K562 (cell line): ENCODE data around the gene SCO1. TPM values are rescaled to one million over a fixed set of nuclear protein-coding genes. Genes with fewer than 3 reads are reported as not detected.

ENCODE experiments used
- ATAC-seq: fragments of 200-7000 bp; cut with Tn5 transposase; 3 replicates; pipeline ENCODE4 v1.9.1; 2020; ENCODE audit warnings: moderate library complexity
- BruUV-seq: library from RNA; stranded (reverse); fragments of 400-500 nt; replicated peaks from 2 replicates; lab custom pipeline; 2021; lab: Mats Ljungman, UMichigan
- CTCF ChIA-PET: fragments of 300-600 bp; formaldehyde crosslinking; extraction: SDS; loops from one replicate; lab custom pipeline; 2021; ENCODE audit warnings: low intra/inter-chr PET ratio; lab: Yijun Ruan, JAX
- POLR2A ChIA-PET: fragments of 300-600, 350-650 bp; sonication (Branson Sonifier 250); formaldehyde crosslinking; extraction: SDS; loops from one replicate; lab custom pipeline; 2021; ENCODE audit warnings: antibody characterized with exemption, inconsistent platforms; lab: Yijun Ruan, JAX
- DNase-seq, 4 experiments: peaks; one replicate each; pipeline versions ENCODE4 v3.0.0 to v3.0.0-alpha.2; 2011 to 2018; ENCODE audit warnings: low spot score in 3 of 4, mixed read lengths in 3 of 4; ENCODE audit errors: extremely low read depth in 1 of 4
- FAIRE-seq: peaks from 2 replicates; lab custom pipeline; 2011; peaks lifted over from hg19 to GRCh38; lab: Jason Lieb, UNC
- H2AFZ ChIP-seq: 2 replicates; pipeline ENCODE4 v1.6.0; 2011; ENCODE audit warnings: low read depth, low read length, control low read depth, inconsistent platforms
- H3K27ac ChIP-seq: fragments of 200-600 bp; 3 replicates; pipeline ENCODE4 v1.8.0; 2011; ENCODE audit warnings: low read depth, mild to moderate bottlenecking, control low read depth, inconsistent platforms, low read length, moderate library complexity, mixed read lengths; ENCODE audit errors: extremely low read depth
- H3K27me3 ChIP-seq, 2 experiments: fragments of 300-600 bp in 1 of 2; 2 replicates in 1 of 2; 3 replicates in 1 of 2; pipeline versions ENCODE4 v1.6.0 to v1.8.0; 2011; ENCODE audit warnings: inconsistent platforms in 2 of 2, low read length in 2 of 2, mild to moderate bottlenecking in 1 of 2, mixed read lengths in 1 of 2, moderate library complexity in 1 of 2; ENCODE audit not compliant: control insufficient read depth in 2 of 2, insufficient read depth in 2 of 2
- H3K36me3 ChIP-seq: fragments of 300-600 bp; 3 replicates; pipeline ENCODE4 v1.8.0; 2011; ENCODE audit warnings: mild to moderate bottlenecking, low read length, inconsistent platforms; ENCODE audit not compliant: control insufficient read depth, insufficient read depth
- H3K4me1 ChIP-seq, 2 experiments: fragments of 200-600 bp in 1 of 2; replicated peaks in 1 of 2; 2 replicates in 1 of 2; 3 replicates in 1 of 2; pipeline versions ENCODE4 v1.5.1 to v1.8.0; 2011; ENCODE audit warnings: inconsistent platforms in 2 of 2, low read length in 2 of 2, mild to moderate bottlenecking in 1 of 2, mixed read lengths in 1 of 2, moderate library complexity in 1 of 2; ENCODE audit not compliant: control insufficient read depth in 2 of 2, insufficient read depth in 2 of 2
- H3K4me2 ChIP-seq: 2 replicates; pipeline ENCODE4 v1.6.1; 2011; ENCODE audit warnings: low read length, control low read depth, inconsistent platforms, mixed read lengths; ENCODE audit not compliant: insufficient read depth
- H3K4me3 ChIP-seq: fragments of 200-600 bp; sonication (generic), shearing (Covaris generic); 2 replicates; pipeline ENCODE4 v1.5.1; 2016; ENCODE audit warnings: control low read depth, inconsistent platforms
- H3K79me2 ChIP-seq: fragments of 200-600 bp; 3 replicates; pipeline ENCODE4 v1.8.0; 2011; ENCODE audit warnings: low read length, inconsistent platforms; ENCODE audit not compliant: control insufficient read depth, insufficient read depth
- H3K9ac ChIP-seq, 2 experiments: 2 replicates each; pipeline versions ENCODE4 v1.6.0 to v1.6.1; 2011; ENCODE audit warnings: low read depth in 2 of 2, low read length in 2 of 2, control low read depth in 1 of 2, inconsistent platforms in 1 of 2, mild to moderate bottlenecking in 1 of 2, mixed read lengths in 1 of 2; ENCODE audit not compliant: insufficient read depth in 1 of 2
- H3K9me1 ChIP-seq: one replicate; pipeline ENCODE4 v1.6.0; 2011; ENCODE audit warnings: inconsistent platforms, mild to moderate bottlenecking, low read length, moderate library complexity; ENCODE audit not compliant: control insufficient read depth, insufficient read depth
- H3K9me3 ChIP-seq: replicated peaks from 2 replicates; pipeline ENCODE4 v1.5.1; 2011; ENCODE audit warnings: low read depth, low read length, inconsistent platforms; ENCODE audit not compliant: control insufficient read depth, insufficient read depth
- H4K20me1 ChIP-seq: replicated peaks from 2 replicates; pipeline ENCODE4 v1.6.1; 2011; ENCODE audit warnings: low read length, inconsistent platforms, mixed read lengths; ENCODE audit not compliant: control insufficient read depth, insufficient read depth
- CC2D1A ChIP-seq: fragments of 450-650 bp; IDR thresholded peaks from 2 replicates; pipeline ENCODE4 v1.6.1; 2017; ENCODE audit warnings: mild to moderate bottlenecking
- E2F4 ChIP-seq: sonication (generic); formaldehyde crosslinking; IDR thresholded peaks from 2 replicates; pipeline ENCODE4 v1.8.0; 2022; ENCODE audit warnings: mild to moderate bottlenecking, low read depth, missing genetic modification reagents
- JUN ChIP-seq, 2 experiments: sonication (generic) in 1 of 2; formaldehyde crosslinking in 1 of 2; IDR thresholded peaks; 2 replicates each; pipeline versions ENCODE4 v1.6.1 to v1.8.0; 2012 to 2022; ENCODE audit warnings: borderline replicate concordance in 2 of 2, mild to moderate bottlenecking in 2 of 2, improper control_type of control experiment in 1 of 2, low read depth in 1 of 2, low read length in 1 of 2, missing genetic modification reagents in 1 of 2
- MCM5 ChIP-seq: fragments of 450-650 bp; IDR thresholded peaks from 2 replicates; pipeline ENCODE4 v1.6.1; 2016; ENCODE audit warnings: low read depth
- NR2F6 ChIP-seq: fragments of 450-650 bp; formaldehyde crosslinking; IDR thresholded peaks from 2 replicates; pipeline ENCODE4 v1.4.0; 2020; ENCODE audit warnings: mild to moderate bottlenecking
- NR4A1 ChIP-seq, 2 experiments: fragments of 250-450 bp in 1 of 2; fragments of 450-650 bp in 1 of 2; sonication (Bioruptor Pico) in 1 of 2; IDR thresholded peaks; 2 replicates each; pipeline versions ENCODE4 v1.4.0 to v1.6.1; 2016 to 2020; ENCODE audit warnings: mild to moderate bottlenecking in 2 of 2, missing compliant biosample characterization in 1 of 2, missing genetic modification characterization in 1 of 2, moderate library complexity in 1 of 2
- NRF1 ChIP-seq, 2 experiments: fragments of 450-650 bp; IDR thresholded peaks in 1 of 2; conservative IDR thresholded peaks in 1 of 2; 2 replicates each; pipeline ENCODE4 v1.6.1; 2014; ENCODE audit warnings: mild to moderate bottlenecking in 2 of 2
- SIN3B ChIP-seq: fragments of 450-650 bp; IDR thresholded peaks from 2 replicates; pipeline ENCODE4 v1.6.1; 2017; ENCODE audit warnings: low read depth, mild to moderate bottlenecking, moderate library complexity
- STAT5A ChIP-seq: IDR thresholded peaks from 2 replicates; pipeline ENCODE4 v1.6.1; 2012; ENCODE audit warnings: low read length, inconsistent platforms, borderline replicate concordance
- TSC22D4 ChIP-seq: fragments of 450-650 bp; IDR thresholded peaks from 2 replicates; pipeline ENCODE4 v1.6.1; 2016; ENCODE audit warnings: missing genetic modification characterization, missing biosample characterization, control low read depth
- ZKSCAN3 ChIP-seq: fragments of 250-450 bp; sonication (Bioruptor Pico); IDR thresholded peaks from 2 replicates; pipeline ENCODE4 v1.4.0; 2020
- ZNF224 ChIP-seq: sonication (generic); formaldehyde crosslinking; IDR thresholded peaks from 2 replicates; pipeline ENCODE4 v1.8.0; 2022; ENCODE audit warnings: mild to moderate bottlenecking, missing genetic modification reagents
- WGBS: fragments of 100-300 bp; shearing (Covaris generic); methylation state at CpG from one replicate; pipeline ENCODE4 v1.1.6; 2016; ENCODE audit warnings: low coverage, mixed read lengths; ENCODE audit not compliant: insufficient coverage; ENCODE audit errors: missing lambda C conversion rate; 5-methylcytosine and 5-hydroxymethylcytosine counted together
- in situ Hi-C: fragments of 300-500 bp; cut with MboI; formaldehyde crosslinking; loops from 4 replicates; pipeline ENCODE4 v1.15.0; 2018; ENCODE audit warnings: inconsistent platforms, mixed read lengths
- intact Hi-C: fragments of 100-400 bp; cut with micrococcal nuclease; formaldehyde crosslinking; loops from 2 replicates; pipeline ENCODE4 v1.14.2; 2022
- polyA plus RNA-seq, 8 experiments: library from polyadenylated mRNA; depleted of rRNA in 4 of 8; stranded (reverse) in 5 of 8; unstranded in 3 of 8; fragments of >200 nt; fragmentation: Nextera tagmentation in 2 of 8; fragmentation: Illumina TruSeq in 1 of 8; extraction: Ambion mirVana in 2 of 8; extraction: Trizol in 1 of 8; gene quantifications; 2 replicates each; pipeline versions ENCODE4 v1.2.1 to v1.2.3, GENCODE V29; 2011 to 2014; ENCODE audit warnings: inconsistent platforms in 1 of 8, missing spikeins in 1 of 8
- total RNA-seq, 7 experiments: library from RNA; depleted of rRNA in 6 of 7; stranded (reverse); fragments of >200 nt in 6 of 7; fragmentation: Illumina TruSeq in 2 of 7; extraction: Trizol in 2 of 7; gene quantifications; 2 replicates each; pipeline versions ENCODE4 v1.2.1 to v1.2.3, GENCODE V29; 2011 to 2021; ENCODE audit warnings: low replicate concordance in 1 of 7
- TF ChIP-seq, protein P1 (sequence below): fragments of 250-450 bp; sonication (Bioruptor Pico); IDR thresholded peaks from 2 replicates; pipeline ENCODE4 v1.5.0; 2020; ENCODE audit warnings: mild to moderate bottlenecking, borderline replicate concordance
- TF ChIP-seq, protein P2 (sequence below): sonication (generic); formaldehyde crosslinking; IDR thresholded peaks from 2 replicates; pipeline ENCODE4 v1.8.0; 2023; ENCODE audit warnings: missing genetic modification reagents, mild to moderate bottlenecking, borderline replicate concordance

Gene SCO1
- total and polyA plus RNA-seq, 9 of the 15 experiments (the other 6 are each of a cell fraction or from before 2014, with no cell fraction given), result 7.1 to 40.9 (median 22.1) TPM

DNA sequence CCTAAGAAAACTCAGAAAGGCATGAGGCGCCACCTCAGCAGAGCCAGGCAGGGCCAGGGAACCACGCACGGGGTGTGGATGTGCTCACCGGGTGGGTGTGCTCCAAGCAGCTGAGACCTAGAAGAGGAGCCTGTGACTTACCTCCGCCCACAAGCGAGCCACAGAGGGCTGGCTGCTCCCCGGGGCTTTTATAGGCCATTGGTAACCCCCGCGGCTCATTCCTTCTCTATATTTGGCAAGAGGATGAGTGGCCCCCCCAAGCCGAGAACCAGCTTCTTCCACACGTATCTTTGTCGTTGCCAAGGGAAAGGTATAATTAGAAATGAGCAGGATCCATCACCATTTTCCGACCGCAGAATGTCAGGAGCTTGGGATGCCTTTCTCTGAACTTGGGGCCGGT is 40.2 kb downstream of the SCO1 start, which contains the start of gene MYH3:
Gene MYH3, minus strand, starts transcription at position 162 of the 400 bp plus-strand sequence. CDS start 2,245 bp downstream, outside the sequence.
- DNase-seq (no peak), ATAC-seq (no peak), FAIRE-seq (no peak)
- intact Hi-C loops (no loop called here), in situ Hi-C loops (no loop called here)
- no TSS peak for BruUV-seq
- H3K4me2 ChIP-seq, result no peak within 1 kb of the TSS
- H3K4me3 ChIP-seq, result no peak within 1 kb of the TSS
- H3K9me1 ChIP-seq, result no peaks in the 10 kb centered on the region
- POLR2A ChIA-PET, result no interaction called here
- H3K27me3 ChIP-seq, result peaks cover 0 to 19% of the 10 kb centered on the region in 2 experiments; a peak in 2 of 5 replicates
- H3K36me3 ChIP-seq, result no peaks in the 10 kb centered on the region
- WGBS, result 26% methylated on average over 13 of the region's 15 CpGs
- H3K27ac ChIP-seq, result no peak within 1 kb of the TSS
- CTCF ChIA-PET, result no interaction called here
- H3K79me2 ChIP-seq, result no peaks in the 10 kb centered on the region
- no peaks in the 10 kb centered on the region for H4K20me1 ChIP-seq
- no peak within 1 kb of the TSS for H3K9ac ChIP-seq
- H3K9me3 ChIP-seq, result no peaks in the 10 kb centered on the region
- H3K4me1 ChIP-seq, result no peaks in the 10 kb centered on the region
- H2AFZ ChIP-seq, result no peak within 1 kb of the TSS
- TF ChIP-seq NR2F6 (CRISPR knock-in tag) (no peak), ZKSCAN3 (CRISPR knock-in tag) (no peak), STAT5A (no peak), NR4A1 (CRISPR knock-in tag; IDR thresholded peaks at IDR 0.05) (no peak), NR4A1 (tag; IDR thresholded peaks at IDR 0.05) (no peak), MCM5 (no peak), JUN (IDR thresholded peaks at IDR 0.05; ENCODE audit: borderline replicate concordance, low read depth, low read length) (no peak), JUN (CRISPR knock-in tag; IDR thresholded peaks at IDR 0.05; ENCODE audit: borderline replicate concordance) (no peak), E2F4 (CRISPR knock-in tag) (no peak), SIN3B (no peak), ZNF224 (CRISPR knock-in tag) (no peak), TSC22D4 (tag) (no peak), CC2D1A (no peak), NRF1 (conservative IDR thresholded peaks at IDR 0.05 in 1 of 2, IDR thresholded peaks at IDR 0.05 in 1 of 2) (no peak)
- TF ChIP-seq, protein P1, sequence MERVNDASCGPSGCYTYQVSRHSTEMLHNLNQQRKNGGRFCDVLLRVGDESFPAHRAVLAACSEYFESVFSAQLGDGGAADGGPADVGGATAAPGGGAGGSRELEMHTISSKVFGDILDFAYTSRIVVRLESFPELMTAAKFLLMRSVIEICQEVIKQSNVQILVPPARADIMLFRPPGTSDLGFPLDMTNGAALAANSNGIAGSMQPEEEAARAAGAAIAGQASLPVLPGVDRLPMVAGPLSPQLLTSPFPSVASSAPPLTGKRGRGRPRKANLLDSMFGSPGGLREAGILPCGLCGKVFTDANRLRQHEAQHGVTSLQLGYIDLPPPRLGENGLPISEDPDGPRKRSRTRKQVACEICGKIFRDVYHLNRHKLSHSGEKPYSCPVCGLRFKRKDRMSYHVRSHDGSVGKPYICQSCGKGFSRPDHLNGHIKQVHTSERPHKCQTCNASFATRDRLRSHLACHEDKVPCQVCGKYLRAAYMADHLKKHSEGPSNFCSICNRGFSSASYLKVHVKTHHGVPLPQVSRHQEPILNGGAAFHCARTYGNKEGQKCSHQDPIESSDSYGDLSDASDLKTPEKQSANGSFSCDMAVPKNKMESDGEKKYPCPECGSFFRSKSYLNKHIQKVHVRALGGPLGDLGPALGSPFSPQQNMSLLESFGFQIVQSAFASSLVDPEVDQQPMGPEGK (CRISPR knock-in tag), result no peak
- TF ChIP-seq, protein P2, sequence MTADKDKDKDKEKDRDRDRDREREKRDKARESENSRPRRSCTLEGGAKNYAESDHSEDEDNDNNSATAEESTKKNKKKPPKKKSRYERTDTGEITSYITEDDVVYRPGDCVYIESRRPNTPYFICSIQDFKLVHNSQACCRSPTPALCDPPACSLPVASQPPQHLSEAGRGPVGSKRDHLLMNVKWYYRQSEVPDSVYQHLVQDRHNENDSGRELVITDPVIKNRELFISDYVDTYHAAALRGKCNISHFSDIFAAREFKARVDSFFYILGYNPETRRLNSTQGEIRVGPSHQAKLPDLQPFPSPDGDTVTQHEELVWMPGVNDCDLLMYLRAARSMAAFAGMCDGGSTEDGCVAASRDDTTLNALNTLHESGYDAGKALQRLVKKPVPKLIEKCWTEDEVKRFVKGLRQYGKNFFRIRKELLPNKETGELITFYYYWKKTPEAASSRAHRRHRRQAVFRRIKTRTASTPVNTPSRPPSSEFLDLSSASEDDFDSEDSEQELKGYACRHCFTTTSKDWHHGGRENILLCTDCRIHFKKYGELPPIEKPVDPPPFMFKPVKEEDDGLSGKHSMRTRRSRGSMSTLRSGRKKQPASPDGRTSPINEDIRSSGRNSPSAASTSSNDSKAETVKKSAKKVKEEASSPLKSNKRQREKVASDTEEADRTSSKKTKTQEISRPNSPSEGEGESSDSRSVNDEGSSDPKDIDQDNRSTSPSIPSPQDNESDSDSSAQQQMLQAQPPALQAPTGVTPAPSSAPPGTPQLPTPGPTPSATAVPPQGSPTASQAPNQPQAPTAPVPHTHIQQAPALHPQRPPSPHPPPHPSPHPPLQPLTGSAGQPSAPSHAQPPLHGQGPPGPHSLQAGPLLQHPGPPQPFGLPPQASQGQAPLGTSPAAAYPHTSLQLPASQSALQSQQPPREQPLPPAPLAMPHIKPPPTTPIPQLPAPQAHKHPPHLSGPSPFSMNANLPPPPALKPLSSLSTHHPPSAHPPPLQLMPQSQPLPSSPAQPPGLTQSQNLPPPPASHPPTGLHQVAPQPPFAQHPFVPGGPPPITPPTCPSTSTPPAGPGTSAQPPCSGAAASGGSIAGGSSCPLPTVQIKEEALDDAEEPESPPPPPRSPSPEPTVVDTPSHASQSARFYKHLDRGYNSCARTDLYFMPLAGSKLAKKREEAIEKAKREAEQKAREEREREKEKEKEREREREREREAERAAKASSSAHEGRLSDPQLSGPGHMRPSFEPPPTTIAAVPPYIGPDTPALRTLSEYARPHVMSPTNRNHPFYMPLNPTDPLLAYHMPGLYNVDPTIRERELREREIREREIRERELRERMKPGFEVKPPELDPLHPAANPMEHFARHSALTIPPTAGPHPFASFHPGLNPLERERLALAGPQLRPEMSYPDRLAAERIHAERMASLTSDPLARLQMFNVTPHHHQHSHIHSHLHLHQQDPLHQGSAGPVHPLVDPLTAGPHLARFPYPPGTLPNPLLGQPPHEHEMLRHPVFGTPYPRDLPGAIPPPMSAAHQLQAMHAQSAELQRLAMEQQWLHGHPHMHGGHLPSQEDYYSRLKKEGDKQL (CRISPR knock-in tag), result no peak
